Left lobe of liver (tissue), 2 donors: ENCODE results near the gene SLC35D3. TPM values are rescaled to one million over a fixed set of nuclear protein-coding genes. Genes with fewer than 3 reads are reported as not detected.
"Not testable (repeated sequence)": the region's sequence is repeated elsewhere in the genome, so short reads cannot be mapped to it uniquely, and the experiment has no call there.

Source experiments
- ATAC-seq: fragments of 200-7000 bp; cut with Tn5 transposase; one replicate; pipeline ENCODE4 v1.9.1; 2020; ENCODE audit warnings: mild to moderate bottlenecking, moderate library complexity
- DNase-seq: peaks from one replicate; pipeline ENCODE4 v3.0.0-alpha.2; 2020; ENCODE audit warnings: low spot score
- total RNA-seq: library from RNA; stranded (reverse); gene quantifications from one replicate; pipeline ENCODE4 v1.2.1, GENCODE V29; 2021
- donor health status: DM: no; HTN: no; CAD: no; lungs with moderate emphysema.
- donor health status: DM: no; HTN: yes; CAD: no.

Gene SLC35D3
- total RNA-seq, 1 donor from 2014 or later = not detected

DNA sequence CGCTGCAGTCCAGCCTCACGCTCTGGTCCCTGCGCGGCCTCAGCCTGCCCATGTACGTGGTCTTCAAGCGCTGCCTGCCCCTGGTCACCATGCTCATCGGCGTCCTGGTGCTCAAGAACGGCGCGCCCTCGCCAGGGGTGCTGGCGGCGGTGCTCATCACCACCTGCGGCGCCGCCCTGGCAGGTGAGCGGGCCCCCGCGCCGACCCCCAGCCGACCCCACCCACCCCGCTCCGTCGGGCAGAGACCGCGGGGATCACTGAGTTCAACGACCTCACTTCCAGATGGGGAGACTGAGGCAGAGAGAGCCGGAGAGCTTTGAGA lies 545 bp downstream of the SLC35D3 start:
- no peak for DNase-seq
- ATAC-seq = no peak

DNA sequence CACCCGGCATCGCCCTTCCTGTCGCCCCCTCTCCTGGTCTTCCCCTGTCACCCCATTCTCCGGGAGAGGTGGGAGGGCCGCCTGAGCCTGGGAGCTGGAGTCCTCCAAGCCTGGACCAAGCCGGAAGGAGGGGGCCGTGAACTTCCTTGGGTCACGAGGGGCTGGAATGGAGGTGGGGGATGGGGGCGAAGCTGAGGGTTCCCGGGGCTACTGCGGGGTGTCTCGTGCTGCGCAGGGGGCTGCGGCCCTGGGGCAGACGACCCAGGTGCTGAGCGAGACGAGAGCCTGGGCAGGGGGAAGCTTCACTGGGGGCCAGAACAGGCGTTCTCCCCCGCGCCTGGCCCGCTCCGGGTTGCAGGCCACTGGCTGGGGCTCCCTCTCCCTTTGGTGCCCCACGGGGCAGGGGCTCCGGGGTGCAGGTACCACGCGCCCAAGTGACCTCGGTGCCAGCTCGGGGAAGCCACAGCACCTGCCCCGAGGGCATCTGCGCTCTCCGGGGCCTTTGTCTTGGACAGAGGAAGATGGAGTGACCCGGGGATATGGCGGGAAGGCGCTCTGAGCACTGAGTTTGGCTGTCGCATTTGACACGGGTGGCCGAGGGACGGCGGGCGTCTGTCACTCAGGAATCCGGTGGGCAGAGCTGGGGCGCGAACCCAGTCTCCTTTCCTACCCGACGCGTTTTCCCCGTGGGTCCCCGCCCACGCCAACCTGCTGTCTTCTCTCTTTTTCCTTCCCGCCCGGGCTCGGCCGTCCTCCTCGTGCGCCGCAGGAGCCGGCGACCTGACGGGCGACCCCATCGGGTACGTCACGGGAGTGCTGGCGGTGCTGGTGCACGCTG lies 1.2 kb downstream of the SLC35D3 start:
- no peak for ATAC-seq

DNA sequence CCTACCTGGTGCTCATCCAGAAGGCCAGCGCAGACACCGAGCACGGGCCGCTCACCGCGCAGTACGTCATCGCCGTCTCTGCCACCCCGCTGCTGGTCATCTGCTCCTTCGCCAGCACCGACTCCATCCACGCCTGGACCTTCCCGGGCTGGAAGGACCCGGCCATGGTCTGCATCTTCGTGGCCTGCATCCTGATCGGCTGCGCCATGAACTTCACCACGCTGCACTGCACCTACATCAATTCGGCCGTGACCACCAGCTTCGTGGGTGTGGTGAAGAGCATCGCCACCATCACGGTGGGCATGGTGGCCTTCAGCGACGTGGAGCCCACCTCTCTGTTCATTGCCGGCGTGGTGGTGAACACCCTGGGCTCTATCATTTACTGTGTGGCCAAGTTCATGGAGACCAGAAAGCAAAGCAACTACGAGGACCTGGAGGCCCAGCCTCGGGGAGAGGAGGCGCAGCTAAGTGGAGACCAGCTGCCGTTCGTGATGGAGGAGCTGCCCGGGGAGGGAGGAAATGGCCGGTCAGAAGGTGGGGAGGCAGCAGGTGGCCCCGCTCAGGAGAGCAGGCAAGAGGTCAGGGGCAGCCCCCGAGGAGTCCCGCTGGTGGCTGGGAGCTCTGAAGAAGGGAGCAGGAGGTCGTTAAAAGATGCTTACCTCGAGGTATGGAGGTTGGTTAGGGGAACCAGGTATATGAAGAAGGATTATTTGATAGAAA lies 2.0 kb downstream of the SLC35D3 start:
- no peak for ATAC-seq

More for the DNA sequence above, 1.2 kb downstream of the SLC35D3 start:
- no peak for DNase-seq

DNA sequence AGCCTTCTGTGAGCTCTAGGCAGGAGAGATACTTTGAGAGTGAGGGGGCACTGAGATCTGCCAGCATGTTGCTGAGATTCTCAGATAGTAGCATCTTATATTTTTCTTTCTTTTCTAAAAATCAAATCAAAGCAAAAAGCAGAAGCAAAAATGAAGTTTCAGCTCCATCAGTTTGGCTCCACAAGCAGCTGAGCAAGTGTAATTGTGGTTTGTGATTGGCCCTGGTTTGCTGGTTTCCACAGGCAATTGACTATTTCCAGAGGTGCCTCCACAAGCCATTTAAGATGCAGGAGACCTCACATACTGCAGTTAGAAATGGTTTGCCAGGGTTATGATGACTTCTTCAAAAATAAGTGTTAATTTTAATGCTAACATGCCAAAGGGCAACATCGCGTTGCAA lies 4.3 kb downstream of the SLC35D3 start:
- ATAC-seq = no peak
- no peak for DNase-seq

More for the DNA sequence above, 2.0 kb downstream of the SLC35D3 start:
- DNase-seq = no peak

DNA sequence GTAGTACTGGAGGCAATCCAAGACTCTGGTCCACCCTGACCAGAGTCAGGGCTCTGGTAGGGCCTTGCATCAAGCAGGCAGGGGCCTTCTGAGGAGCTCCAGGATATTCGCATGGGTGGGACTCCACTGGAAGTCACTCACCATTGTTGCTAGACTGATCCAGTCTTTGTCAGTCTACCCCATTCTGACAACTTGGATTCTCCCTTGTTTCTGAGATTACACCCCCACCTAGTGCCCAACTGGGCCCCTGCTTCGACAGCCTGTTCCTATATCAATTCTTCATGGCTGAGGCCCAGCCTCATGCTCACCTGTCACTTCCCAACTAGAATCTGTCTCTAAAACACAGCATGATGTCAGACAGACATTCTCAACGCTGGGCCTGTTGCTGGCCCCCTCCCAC lies 5.2 kb downstream of the SLC35D3 start:
- ATAC-seq (no peak), DNase-seq (no peak)

DNA sequence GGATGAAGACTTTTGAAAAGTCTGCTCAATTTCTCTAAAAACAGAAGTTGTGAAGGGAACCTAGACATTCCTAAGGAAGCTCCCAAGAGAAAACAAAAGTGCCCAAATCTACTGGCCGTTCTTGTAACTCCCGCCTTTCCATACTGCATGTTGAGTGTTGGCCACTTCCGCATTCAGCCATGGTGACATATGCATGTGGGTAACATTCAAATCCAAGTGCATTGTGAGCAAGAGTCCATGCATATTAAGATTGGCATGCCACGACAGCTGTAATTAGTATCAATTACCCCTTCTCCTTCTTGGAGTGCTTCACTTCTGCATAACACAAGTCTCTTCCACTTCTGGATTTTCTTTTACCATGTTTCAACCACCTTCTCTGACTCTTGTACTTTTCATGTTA lies 8.4 kb downstream of the SLC35D3 start:
- no peak for DNase-seq
- ATAC-seq = no peak

DNA sequence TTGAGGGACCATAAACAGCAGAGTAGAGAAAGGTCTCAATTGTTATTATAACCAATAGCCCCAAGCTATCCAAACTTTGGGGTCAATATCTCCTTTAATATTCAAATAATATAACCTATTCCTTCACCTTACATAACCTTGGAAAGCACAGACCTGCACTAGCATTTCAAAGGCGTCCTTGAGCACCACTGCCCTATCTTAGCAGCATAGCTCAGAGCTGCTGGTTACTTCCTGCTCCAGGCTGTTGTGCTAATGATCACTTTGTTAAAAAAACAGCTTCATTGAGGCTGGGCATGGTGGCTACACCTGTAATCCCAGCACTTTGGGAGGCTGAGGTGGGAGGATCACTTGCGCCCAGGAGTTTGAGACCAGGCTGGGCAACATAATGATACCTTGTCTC lies 10.5 kb downstream of the SLC35D3 start:
- DNase-seq (no peak), ATAC-seq (no peak)

DNA sequence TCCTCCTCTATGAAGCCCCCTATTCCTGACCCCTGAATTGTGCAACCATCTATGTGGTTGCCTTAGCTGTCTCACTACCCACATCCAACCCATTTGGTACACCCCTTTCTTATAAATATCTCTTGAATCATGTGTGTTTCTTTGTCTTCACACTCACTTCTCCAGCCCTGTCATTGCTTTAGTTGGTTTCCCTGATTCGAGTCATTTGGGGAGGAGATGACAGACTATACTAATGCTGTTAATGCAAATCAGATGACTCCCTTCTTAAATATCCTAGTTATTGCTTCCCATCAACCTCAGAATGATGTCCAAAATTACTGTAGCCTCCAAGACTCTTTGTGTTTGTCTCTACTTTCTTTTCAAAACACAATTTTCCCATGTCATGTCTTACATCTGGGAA lies 23.0 kb downstream of the SLC35D3 start:
- DNase-seq = no peak
- no peak for ATAC-seq

DNA sequence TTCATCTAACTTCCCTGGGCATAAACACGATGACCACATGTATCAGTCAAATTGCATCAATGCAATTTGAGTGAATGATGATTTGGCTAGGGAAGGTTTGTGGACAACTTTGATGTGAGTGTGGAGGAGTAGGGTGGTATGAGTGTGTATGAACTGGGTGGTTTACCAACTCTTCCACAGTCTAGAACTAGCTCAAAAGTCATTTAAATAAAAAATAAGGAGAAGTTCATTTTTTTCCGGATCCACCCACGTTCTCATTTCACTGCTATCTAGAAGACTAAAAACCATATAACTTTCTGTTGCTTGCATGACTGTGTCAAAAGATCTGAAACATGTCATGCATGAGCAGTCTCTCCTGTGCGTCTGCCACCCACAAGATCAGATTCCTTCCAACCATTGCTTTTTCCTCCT lies 23.6 kb downstream of the SLC35D3 start:
- ATAC-seq (no peak), DNase-seq (no peak)

DNA sequence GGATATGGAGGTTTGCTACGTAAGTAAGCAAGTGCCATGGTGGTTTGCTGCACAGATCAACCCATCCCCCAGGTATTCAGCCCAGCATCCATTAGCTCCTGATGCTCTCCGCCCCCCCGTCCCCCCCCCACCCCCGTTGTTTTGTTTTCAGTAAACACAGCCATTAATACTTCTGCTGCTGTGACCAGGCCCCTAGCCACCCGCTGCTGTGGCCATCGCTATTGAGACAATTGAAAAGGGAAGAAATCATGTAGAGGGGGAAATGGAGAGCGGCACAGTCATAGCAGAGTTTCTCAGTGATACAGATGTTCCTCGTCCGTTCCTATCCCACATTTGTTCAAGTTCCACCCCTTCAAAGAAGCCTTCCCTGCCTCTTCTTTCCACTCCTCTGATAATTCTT lies 24.9 kb downstream of the SLC35D3 start:
- ATAC-seq = no peak
- DNase-seq = no peak

DNA sequence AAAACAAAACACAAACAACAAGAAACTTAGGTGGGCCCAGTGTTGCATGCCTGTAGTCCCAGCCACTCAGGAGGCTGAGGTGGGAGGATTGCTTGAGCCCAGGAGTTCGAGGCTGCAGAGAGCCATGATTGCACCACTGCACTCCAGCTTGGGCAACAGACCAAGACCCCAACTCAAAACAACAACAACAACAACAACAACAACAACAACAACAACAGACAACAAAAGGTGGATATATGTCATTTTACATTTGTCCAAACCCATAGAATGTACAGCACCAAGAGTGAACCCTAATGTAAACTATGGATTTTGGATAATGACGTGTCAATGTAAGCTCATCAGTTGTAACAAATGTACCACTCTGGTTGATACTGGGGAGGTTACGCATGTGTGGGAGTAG lies 27.9 kb downstream of the SLC35D3 start:
- not testable (repeated sequence) for ATAC-seq, DNase-seq

DNA sequence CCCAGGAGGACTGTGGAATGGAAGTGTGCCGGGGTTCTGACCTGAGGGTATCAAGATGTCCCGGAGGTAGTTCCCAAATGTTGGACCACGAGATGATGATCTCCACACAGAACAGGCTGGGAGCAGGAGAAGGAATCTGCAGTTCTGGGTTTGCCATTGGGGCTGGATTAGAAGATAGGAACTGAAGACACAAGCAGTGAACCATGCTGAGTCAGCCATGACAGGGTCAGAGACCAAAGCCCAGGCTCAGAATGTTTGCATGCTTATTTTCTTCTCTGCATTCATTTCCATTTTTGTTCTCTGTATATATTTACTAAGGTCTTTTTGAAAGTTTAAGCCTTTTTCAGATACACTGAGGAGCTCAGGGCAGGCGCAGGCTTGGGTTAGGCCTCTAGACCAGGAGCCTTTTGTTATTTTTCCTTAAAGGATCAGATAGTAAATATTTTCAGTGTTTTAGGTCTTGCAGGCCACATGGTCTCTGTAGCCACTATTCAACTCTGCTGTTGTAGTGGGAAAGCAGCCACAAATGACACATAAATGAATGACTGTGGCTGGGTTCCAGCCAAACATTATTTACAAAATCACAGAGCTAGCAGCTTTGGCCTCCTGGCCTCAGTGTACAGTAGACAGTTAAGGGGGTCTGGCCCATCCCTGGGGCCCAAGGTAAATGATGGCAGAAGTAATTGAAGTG lies 28.5 kb downstream of the SLC35D3 start:
- DNase-seq (no peak), ATAC-seq (no peak)

DNA sequence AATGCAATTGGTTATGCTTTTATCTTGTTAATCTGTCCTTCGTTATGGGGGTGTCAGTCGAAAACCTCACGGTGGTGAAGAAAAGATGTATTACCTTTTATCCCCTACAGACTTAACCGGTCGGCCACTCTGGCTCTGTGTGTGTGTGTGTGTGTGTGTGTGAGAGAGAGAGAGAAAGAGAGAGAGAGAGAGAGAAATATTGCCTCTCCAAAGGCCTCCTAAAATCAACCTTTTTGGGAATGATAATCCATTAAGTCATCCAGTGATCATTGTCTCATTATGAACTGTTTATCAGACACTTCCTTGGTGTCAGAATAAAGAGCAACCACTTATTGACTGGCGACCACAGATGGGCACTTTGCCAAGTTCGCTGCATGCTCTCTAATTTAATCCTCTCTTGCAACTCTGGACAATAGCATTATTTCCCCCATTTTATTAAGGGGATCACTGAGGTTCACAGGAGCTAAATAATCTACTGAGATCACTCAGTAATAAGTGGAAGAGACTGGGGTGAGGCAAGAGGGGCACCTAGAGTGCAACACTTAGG lies 30.7 kb downstream of the SLC35D3 start:
- DNase-seq (no peak), ATAC-seq (no peak)

DNA sequence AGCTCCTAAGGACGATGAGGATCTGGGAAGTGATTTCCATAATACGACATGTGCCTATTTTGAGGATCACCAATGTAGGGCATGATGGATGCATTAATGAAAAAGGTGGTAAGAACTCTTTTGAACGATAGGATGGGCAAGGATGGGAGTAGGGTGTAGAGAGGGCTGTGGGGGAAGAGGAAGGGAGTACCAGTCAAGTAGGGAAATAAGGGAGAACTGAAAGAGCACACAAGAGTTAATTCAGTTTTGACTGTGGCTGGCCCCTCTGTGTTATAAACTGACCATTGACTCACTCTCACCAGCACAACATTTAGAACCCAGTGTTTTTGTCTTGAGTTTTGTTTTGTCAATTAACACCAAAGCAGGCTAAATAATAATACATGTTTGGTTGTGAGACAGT lies 33.0 kb downstream of the SLC35D3 start:
- no peak for DNase-seq
- ATAC-seq = no peak

DNA sequence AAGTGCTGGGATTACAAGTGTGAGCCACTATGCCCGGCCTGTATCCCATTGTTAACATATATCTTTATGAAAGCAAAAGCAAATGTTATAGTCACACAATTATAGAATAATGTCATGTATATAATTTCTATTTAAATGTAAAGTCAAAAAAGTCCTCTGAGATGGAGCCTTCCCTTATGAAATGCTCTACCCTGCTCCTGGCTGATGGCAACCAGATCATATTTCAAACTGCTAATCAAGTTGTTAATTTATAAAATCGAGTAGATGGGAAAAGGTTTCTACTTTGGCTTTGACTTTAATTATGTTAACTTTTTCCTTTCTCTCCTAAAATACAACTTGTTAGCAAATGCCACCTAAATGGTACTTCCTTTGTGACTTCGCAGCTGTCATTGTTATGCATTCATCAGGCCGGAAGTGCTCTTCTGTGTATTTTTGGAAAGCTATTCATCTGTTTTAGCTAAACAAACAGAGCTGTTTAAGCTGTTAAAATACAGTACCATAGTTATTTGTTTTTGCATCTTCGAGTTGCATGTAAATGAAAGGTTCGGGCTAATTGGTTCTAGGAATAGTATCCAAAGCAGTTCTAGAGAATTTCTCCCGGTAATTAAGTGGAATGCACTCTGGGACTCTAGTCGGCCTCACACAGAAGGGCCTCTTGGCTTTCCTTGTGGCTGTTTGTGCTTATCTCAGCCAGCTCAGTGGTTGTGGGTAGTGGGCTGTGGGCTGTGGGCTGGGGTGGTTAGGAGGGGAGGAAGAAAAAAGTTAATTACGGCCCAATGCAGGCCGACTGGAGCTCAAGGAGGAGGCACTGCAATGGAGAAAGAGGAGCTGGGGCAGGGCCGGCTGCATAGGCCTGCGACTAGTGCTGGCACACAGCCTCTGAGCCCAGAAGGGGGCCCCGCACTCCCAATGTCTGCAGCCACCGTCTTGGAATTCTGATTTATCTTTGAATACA lies 34.8 kb downstream of the SLC35D3 start:
- ATAC-seq (no peak), DNase-seq (no peak)

DNA sequence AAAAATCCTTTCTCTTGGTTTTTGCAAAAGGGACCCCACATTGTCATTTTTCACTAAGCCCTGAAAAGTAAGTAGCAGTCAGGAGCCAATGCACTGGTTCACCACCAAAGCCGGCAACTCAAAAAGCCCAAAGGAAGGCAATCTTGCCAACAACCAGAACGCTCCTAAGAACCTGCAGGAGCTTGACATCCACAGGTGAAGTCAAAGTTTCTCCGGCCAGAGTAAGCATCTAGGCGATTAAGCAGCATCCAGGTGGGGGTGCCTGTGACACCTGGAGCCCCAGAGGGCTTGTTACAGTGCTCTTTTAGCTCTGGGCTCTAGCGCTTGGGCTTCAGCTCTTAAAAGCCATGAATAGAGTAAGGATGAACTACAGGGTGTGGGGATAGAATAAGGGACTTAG lies 36.1 kb downstream of the SLC35D3 start:
- no peak for ATAC-seq

DNA sequence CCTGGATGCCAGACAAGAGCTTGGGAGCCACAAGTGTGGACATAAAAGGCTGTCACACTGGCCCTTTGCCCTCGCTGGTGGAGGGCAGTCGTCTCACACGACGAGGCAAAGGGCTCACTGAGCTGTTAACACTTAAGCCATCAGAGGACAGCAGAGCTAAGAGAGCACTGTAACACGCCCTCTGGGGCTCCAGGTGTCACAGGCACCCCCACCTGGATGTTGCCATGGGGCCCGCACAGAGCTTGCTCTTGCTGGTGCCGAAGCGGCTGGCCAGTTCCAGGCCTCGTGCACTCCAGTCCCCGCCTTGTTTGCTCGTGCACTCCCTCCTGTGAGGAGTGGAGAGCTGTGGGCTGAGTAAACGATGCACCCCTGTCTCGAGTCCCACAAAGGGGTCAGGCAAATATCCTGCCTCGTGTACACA lies 37.4 kb downstream of the SLC35D3 start:
- DNase-seq (no peak), ATAC-seq (peak; percentile 64)

More for the DNA sequence above, 36.1 kb downstream of the SLC35D3 start:
- DNase-seq = no peak

DNA sequence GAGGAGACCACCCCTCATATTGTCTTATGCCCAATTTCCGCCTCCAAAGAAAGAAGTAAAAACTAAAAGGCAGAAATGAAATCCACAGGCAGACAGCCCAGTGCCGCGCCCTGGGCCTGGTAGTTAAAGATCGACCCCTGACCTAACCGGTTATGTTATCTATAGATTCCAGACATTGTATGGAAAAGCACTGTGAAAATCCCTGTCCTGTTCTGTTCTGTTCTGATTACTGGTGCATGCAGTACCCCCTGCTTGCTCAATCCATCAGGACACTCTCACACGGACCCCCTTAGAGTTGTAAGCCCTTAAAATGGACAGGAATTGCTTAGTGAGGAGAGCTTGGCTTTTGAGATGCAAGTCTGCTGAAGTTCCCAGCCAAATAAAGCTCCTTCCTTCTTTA lies 37.8 kb downstream of the SLC35D3 start:
- DNase-seq, ATAC-seq: not testable (repeated sequence)

DNA sequence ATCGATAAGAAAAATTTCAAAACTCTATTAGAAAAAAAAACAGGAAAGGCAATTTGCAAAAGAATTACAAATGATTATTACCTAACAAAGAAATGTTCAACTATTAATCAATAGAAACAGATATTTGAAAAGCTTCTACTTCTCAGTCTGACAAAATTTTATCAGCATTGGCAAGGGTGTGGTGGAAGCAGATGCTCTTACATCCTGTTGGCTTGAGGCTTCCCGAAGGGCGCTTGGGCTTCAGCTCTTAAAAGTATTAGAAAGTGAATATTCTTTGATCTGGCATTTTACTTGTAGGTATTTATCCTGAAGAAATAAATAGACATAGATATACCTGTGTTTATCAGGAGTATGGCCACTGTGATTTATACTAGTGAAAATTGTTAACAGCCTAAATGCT lies 38.7 kb downstream of the SLC35D3 start:
- DNase-seq (no peak), ATAC-seq (no peak)

DNA sequence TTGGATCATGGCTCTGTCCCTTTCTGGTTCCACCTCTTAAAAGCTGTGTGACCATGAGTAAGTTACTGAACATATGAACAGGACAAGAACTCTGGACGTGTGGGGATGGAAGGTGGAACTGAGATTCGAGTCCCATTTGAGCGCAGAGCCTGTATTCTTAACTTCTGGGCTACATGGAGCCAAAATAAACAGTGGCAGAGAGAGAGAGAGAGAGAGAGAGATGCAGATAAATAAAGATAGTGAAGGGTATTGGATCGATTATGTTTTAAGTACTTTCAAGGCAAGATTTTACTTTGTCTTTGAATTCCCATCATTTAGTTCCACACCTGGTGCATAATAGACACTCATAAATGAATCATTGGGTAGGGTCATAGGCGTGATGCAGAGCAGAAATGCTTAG lies 39.7 kb downstream of the SLC35D3 start:
- ATAC-seq (peak; percentile 32), DNase-seq (no peak)
